ENCODE results near the gene OMP.

OMP gene

GRCh38 chr11:77083566-77084245 is 18.9 kb upstream of the OMP start:
- ChIA-PET POLR2A (no interaction called here), CTCF (no interaction called here)
- no peak for TF ChIP-seq L3MBTL2 (conservative IDR thresholded peaks at IDR 0.05)
- no peak for TF ChIP-seq ZNF384 (IDR thresholded peaks at IDR 0.05)
- TF ChIP-seq SUZ12 (IDR thresholded peaks at IDR 0.05): no peak
- no peak for TF ChIP-seq FOXA1 (IDR thresholded peaks at IDR 0.05)
- no peak for TF ChIP-seq BHLHE40 (IDR thresholded peaks at IDR 0.05; ENCODE audit: borderline replicate concordance)
- no peak for TF ChIP-seq ARNT (IDR thresholded peaks at IDR 0.05)
- no peak for TF ChIP-seq NFRKB (IDR thresholded peaks at IDR 0.05)
- no peak for TF ChIP-seq PKNOX1 (IDR thresholded peaks at IDR 0.05)
- no peak for TF ChIP-seq LEF1 (IDR thresholded peaks at IDR 0.05; ENCODE audit: borderline replicate concordance)
- TF ChIP-seq FOXK2 (IDR thresholded peaks at IDR 0.05): no peak
- TF ChIP-seq SP1 (IDR thresholded peaks at IDR 0.05): no peak
- TF ChIP-seq CTBP1 (IDR thresholded peaks at IDR 0.05; ENCODE audit: borderline replicate concordance): no peak
- no peak for DNase-seq (ENCODE audit: extremely low spot score)

GRCh38 chr11:77084581-77085191 is 18.0 kb upstream of the OMP start:
- CTCF ChIA-PET: no interaction called here
- TF ChIP-seq FOXM1 (IDR thresholded peaks at IDR 0.05; ENCODE audit: borderline replicate concordance) (no peak), SP1 (IDR thresholded peaks at IDR 0.05) (no peak), FOXA1 (IDR thresholded peaks at IDR 0.05) (no peak), ARNT (IDR thresholded peaks at IDR 0.05) (no peak), NFRKB (IDR thresholded peaks at IDR 0.05) (no peak), L3MBTL2 (conservative IDR thresholded peaks at IDR 0.05) (no peak), BHLHE40 (IDR thresholded peaks at IDR 0.05; ENCODE audit: borderline replicate concordance) (no peak), ZNF384 (IDR thresholded peaks at IDR 0.05) (no peak), ELF4 (IDR thresholded peaks at IDR 0.05) (no peak), LEF1 (IDR thresholded peaks at IDR 0.05; ENCODE audit: borderline replicate concordance) (no peak), HDGF (IDR thresholded peaks at IDR 0.05; ENCODE audit: borderline replicate concordance) (no peak), SUZ12 (IDR thresholded peaks at IDR 0.05) (no peak), PKNOX1 (IDR thresholded peaks at IDR 0.05) (no peak), CTBP1 (IDR thresholded peaks at IDR 0.05; ENCODE audit: borderline replicate concordance) (no peak), TARDBP (IDR thresholded peaks at IDR 0.05) (no peak), FOXK2 (IDR thresholded peaks at IDR 0.05) (no peak)
- DNase-seq (ENCODE audit: extremely low spot score): no peak
- POLR2A ChIA-PET: no interaction called here

GRCh38 chr11:77085652-77086051 is 17.0 kb upstream of the OMP start:
- CTCF ChIA-PET: no interaction called here
- POLR2A ChIA-PET: no interaction called here
- no peak for DNase-seq (ENCODE audit: extremely low spot score)
- TF ChIP-seq TARDBP (IDR thresholded peaks at IDR 0.05): no peak
- no peak for TF ChIP-seq FOXK2 (IDR thresholded peaks at IDR 0.05)
- no peak for TF ChIP-seq HDGF (IDR thresholded peaks at IDR 0.05; ENCODE audit: borderline replicate concordance)
- TF ChIP-seq BHLHE40 (IDR thresholded peaks at IDR 0.05; ENCODE audit: borderline replicate concordance): no peak
- TF ChIP-seq SP1 (IDR thresholded peaks at IDR 0.05): no peak
- TF ChIP-seq PKNOX1 (IDR thresholded peaks at IDR 0.05): no peak
- no peak for TF ChIP-seq ELF4 (IDR thresholded peaks at IDR 0.05)
- no peak for TF ChIP-seq L3MBTL2 (conservative IDR thresholded peaks at IDR 0.05)
- TF ChIP-seq LEF1 (IDR thresholded peaks at IDR 0.05; ENCODE audit: borderline replicate concordance): no peak
- TF ChIP-seq ZNF384 (IDR thresholded peaks at IDR 0.05): no peak
- no peak for TF ChIP-seq CTBP1 (IDR thresholded peaks at IDR 0.05; ENCODE audit: borderline replicate concordance)
- no peak for TF ChIP-seq FOXM1 (IDR thresholded peaks at IDR 0.05; ENCODE audit: borderline replicate concordance)
- TF ChIP-seq NFRKB (IDR thresholded peaks at IDR 0.05): no peak
- no peak for TF ChIP-seq SUZ12 (IDR thresholded peaks at IDR 0.05)
- no peak for TF ChIP-seq ARNT (IDR thresholded peaks at IDR 0.05)
- TF ChIP-seq FOXA1 (IDR thresholded peaks at IDR 0.05): no peak

GRCh38 chr11:77086521-77087472 is 15.8 kb upstream of the OMP start:
- no peak for DNase-seq (ENCODE audit: extremely low spot score)
- no peak for TF ChIP-seq BHLHE40 (IDR thresholded peaks at IDR 0.05; ENCODE audit: borderline replicate concordance)
- no peak for TF ChIP-seq TARDBP (IDR thresholded peaks at IDR 0.05)
- no peak for TF ChIP-seq PKNOX1 (IDR thresholded peaks at IDR 0.05)
- no peak for TF ChIP-seq SP1 (IDR thresholded peaks at IDR 0.05)
- TF ChIP-seq ZNF384 (IDR thresholded peaks at IDR 0.05): no peak
- no peak for TF ChIP-seq FOXA1 (IDR thresholded peaks at IDR 0.05)
- TF ChIP-seq ARNT (IDR thresholded peaks at IDR 0.05): no peak
- TF ChIP-seq SUZ12 (IDR thresholded peaks at IDR 0.05): no peak
- TF ChIP-seq LEF1 (IDR thresholded peaks at IDR 0.05; ENCODE audit: borderline replicate concordance): no peak
- no peak for TF ChIP-seq NFRKB (IDR thresholded peaks at IDR 0.05)
- no peak for TF ChIP-seq HDGF (IDR thresholded peaks at IDR 0.05; ENCODE audit: borderline replicate concordance)
- TF ChIP-seq L3MBTL2 (conservative IDR thresholded peaks at IDR 0.05): no peak
- ChIA-PET POLR2A (no interaction called here), CTCF (interaction anchor here (0.8 kb wide), 1 partner anchor 9 kb away, joined by 3 read pairs; no protein-coding TSS in a partner anchor)

Measured in HEK293T (cell line).